ENCODE measurements around the gene KRT16.
A peak's percentile ranks its signal among the peaks of the same experiment; 100 is the strongest.
"Not testable (repeated sequence)": the region's sequence is repeated elsewhere in the genome, so short reads cannot be mapped to it uniquely, and the experiment has no call there.

KRT16 gene

GRCh38 chr17:41612376-41613160 lies at the start of gene KRT16:
Gene KRT16, minus strand, starts transcription at chr17:41612767. Its CDS starts 79 bp downstream, at chr17:41612688.
- DNase-seq (ENCODE audit: low spot score), result not testable (repeated sequence)

DNA sequence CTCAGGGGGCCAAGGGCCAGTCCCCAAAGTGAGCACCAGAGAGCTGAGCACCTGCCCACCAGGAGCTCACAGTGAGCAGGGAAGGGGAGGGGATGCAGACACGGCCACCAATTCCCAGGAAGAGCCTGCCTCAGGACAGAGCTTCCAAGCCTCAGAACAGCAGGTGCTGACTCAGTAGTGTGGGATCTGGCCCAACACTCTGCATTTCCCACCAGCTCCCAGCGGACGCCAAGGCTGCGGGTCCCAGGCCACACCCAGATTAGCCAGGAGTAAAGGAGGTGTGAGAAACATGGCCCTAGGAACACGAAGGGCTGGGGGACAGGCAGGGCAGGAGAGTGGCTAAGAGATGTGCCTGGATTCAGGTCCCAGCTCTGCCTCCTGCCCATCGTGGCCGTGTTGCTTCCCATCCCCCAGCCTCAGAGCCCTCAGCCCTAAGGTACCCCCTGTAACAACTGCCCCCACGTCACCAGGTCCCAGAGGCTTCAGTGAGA lies 47.7 kb upstream of the KRT16 start:
- no peak for DNase-seq (ENCODE audit: low spot score)

DNA sequence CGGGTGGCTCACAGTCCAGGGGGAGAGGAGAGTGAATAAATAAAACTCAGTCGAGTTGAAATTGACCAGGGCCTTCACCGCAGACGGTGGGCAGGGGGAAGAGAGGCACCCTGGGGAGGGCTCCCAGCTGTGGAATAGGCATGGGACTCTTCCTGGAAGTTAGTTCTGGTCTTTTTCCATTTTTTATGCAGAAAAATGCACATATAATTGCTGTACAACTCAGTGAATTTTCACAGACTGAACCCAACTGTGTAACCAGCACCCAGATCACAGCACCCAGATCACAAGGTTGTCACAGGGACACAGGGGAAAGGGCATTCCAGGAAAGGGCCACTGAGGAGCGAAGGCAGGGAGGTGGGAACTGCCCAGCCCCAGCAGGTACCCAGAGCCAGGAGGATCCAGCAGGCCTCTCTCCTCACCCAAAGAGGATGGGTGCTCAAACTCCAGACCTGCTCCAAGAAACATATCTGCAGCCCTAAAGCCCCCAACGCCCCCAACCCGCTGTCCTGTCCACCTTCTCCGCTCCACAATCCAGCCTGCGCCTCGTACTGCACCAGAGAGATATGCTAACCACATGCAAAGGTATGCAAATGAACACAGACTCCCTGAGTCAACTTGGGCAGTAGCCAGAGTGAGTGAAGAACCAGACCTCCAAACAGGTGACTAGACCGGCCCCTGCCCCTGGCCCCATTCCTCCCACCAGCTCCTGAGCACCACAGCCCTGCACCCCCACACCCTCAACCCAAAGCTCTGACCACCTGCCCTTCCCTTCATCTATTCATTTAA lies 47.1 kb upstream of the KRT16 start:
- no peak for DNase-seq (ENCODE audit: low spot score)

GRCh38 chr17:41658846-41659245 lies 46.3 kb upstream of the KRT16 start:
- DNase-seq (ENCODE audit: low spot score), result no peak

DNA sequence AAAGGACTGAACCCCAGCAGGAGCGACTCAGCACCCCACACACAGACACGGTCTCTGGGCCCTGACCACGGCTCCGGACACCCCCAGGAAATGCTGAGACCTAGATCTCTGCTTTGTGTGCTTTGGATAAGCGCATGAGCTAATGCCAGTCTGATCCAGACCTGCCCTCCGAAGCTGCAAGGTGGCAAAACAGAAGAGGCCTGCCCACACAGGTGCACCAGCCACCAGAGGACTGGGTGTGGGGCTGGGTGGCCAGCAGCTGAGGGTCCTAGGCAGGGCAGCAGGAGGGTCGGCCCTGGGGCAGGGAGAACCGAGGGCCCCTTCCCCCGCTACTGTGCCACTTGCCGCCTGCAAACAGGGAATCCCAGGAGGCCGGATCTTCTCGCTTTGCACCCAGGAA lies 45.4 kb upstream of the KRT16 start:
- DNase-seq (ENCODE audit: low spot score), result no peak

DNA sequence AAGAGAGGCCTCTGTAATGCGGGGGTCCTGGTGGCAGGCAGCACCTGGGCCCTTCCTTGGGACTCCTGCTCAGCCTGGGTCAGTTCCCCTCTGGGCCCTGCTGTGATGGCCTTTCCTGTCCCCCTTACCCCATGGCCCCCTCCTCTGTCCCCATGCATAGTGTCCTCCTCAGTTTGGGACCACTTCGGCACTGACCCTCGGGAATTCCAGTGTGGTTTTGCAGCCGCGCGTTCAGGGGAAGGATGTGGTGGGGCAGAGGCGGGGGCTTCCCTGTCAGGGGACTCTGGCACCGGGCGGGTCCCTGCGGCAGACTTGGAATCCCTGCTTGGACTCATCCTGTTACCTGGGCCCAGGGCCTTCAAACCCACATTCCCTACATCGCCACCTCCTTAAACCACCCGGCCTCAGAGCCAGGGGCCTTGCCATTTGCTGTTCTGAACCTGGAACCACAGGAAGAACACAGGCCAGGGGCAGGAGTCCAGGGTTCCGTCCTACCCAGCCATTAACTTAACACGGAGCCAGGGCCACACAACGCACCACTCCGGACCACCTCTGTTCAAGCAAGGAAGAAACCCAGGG lies 44.7 kb upstream of the KRT16 start:
- no peak for DNase-seq (ENCODE audit: low spot score)

DNA sequence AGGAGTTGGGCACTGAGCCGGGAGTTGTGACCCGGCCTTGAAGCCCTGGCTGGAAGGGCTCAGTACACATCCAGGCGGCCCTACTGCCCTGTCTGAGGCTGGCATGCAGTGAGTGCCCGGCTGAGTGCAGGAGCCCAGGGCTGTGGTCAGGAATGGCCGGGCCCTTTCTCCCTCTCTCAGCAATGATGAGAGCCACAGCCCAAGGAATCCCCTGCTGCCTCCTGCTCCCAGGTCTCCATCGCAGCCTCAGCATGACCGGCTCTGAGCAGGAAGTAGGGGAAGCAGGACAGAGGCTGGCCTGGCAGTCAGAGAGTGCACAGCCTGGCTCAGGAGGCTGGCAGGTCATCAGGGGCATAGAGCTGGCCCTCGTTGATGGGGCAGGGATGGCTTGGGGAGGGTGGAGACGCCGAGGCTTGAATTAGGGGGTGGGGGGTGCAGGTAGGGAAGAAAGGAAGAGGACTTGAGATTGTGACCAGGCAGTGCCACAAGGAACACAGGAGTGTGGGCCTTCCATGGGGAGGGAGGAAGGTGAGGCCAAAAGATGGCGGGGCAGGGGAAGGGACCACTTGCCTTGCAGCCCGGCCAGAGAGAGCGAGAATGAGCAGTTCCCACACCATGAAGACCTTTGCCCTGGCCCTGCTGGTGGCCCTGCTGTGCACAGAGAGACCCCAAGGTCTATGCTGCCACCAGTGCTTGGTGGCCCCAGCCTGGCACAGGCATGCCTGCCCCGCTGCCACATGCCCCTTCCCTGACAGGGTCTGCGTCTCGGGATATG lies 43.9 kb upstream of the KRT16 start:
- DNase-seq (ENCODE audit: low spot score), result no peak

- no peak for DNase-seq (ENCODE audit: low spot score)
These were observed 43.1 kb upstream of the KRT16 start for GRCh38 chr17:41655611-41656111.

DNA sequence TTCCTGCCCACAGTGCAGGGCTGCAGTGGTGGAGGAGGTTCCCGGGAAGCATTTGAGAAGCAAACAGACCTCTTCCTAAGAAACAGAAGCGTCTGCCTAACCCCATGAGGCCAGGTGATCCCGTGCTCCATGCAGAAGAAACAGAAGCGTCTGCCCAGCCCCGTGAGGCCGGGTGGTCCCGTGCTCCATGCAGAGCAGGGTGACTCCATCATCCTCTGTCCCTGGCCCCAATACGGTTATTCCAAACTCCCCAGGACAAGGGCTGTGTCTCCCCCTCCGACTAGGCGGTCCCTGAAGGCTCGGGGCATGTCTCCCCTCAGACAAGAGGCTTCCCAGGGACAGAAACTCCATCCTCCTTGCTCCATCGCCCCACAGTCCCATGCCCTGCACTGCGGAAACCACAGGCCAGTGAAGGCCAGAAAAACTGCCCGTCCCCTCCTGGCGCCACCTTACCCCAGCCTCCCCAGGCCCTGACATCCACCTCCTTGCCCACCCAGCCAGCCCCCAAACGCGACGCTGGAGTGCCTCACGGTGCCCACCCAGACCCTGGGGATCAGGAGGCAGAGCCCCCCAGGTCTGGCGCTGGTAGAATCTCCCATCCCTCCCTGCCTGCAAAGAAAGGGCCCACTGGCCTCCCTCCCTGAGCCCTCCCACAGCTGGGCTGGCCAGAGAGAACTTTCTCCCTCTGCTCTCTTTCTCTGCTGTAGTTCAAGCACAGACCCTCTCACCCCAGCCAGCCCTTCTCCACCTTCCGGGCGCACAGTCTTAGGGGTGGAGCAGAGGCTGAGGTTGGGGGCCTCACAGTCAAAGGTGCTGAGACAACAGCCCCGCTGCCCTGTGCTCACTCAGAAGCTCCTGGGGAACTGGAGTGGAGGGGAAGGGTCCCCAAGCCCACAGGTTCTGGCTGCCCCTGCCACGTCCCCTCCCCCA lies 42.4 kb upstream of the KRT16 start:
- DNase-seq (ENCODE audit: low spot score), result no peak

GRCh38 chr17:41653892-41654677 lies 41.5 kb upstream of the KRT16 start:
- no peak for DNase-seq (ENCODE audit: low spot score)

GRCh38 chr17:41653421-41653820 lies 40.9 kb upstream of the KRT16 start:
- no peak for DNase-seq (ENCODE audit: low spot score)

GRCh38 chr17:41652461-41652970 lies 39.9 kb upstream of the KRT16 start:
- no peak for DNase-seq (ENCODE audit: low spot score)

- DNase-seq (ENCODE audit: low spot score), result peak; percentile 63
These were observed 39.3 kb upstream of the KRT16 start for GRCh38 chr17:41651625-41652460.

DNA sequence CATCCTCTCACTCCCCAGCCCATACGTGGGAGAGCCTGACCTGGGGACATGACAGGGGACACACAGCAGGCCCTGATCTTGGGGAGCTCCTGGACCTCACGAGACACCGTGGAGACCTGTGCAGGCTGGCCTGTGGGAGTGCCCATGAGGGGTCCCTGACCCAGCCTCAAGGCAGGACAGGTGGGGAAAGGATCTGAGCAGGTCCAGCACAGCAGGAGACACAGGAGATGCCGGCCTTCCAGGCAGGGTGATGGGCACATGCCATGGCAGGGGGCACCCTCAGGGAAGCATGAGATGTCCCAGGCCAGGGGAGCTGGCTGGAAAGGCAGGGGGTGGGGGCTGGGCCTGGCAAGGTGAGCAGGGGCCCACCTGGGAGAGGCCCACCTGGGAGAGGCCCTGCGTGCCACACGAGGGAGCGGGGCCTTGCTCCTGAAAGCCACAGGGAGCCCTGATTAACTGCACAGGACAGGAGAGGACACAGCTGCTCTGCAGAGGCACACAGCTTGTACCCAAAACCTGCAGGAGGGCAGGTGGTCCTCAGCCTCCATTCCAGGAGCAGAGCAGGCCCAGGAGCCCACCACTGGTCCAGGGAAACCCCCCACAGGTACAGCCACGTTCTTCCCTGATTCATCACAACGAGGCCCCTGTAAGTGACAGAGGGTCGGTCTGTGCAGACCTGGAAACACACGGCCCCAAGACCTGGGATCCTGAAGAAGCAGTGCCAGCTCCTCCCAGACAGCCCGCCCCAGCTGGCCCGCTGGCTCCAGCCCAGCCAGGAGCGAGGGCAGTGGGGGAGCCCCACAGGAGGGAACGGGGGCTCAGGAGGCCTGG lies 38.4 kb upstream of the KRT16 start:
- DNase-seq (ENCODE audit: low spot score), result no peak

- no peak for DNase-seq (ENCODE audit: low spot score)
These were observed 37.5 kb upstream of the KRT16 start for GRCh38 chr17:41649923-41650519.

GRCh38 chr17:41648411-41649195 lies 36.0 kb upstream of the KRT16 start:
- DNase-seq (ENCODE audit: low spot score), result peak; percentile 65

Data from pons (tissue), 1 donor.